WTC11 (cell line): ENCODE measurements around the gene CARD6. TPM values are rescaled to one million over a fixed set of nuclear protein-coding genes. Genes with fewer than 3 reads are reported as not detected.

Experiments
- ATAC-seq: fragments of 200-7000 bp; cut with Tn5 transposase; 2 replicates; pipeline ENCODE4 v1.10.0; 2021; ENCODE audit warnings: mild to moderate bottlenecking, moderate library complexity
- CTCF ChIA-PET: fragments of 300-600 bp; sonication (Branson Sonifier 250); formaldehyde crosslinking; loops from one replicate; lab custom pipeline; 2021; ENCODE audit warnings: antibody characterized with exemption; lab: Charles Lee
- POLR2A ChIA-PET: fragments of 350-600 bp; sonication (Branson Sonifier 250); formaldehyde crosslinking; loops from one replicate; lab custom pipeline; 2021; ENCODE audit warnings: antibody characterized with exemption; lab: Charles Lee
- DNase-seq: peaks from one replicate; pipeline ENCODE4 v3.0.0; 2021; ENCODE audit warnings: low spot score
- H3K27ac Mint-ChIP-seq: 2 replicates; pipeline ENCODE4 v1.8.0; 2021; ENCODE audit warnings: mixed read lengths
- H3K27me3 Mint-ChIP-seq: 2 replicates; pipeline ENCODE4 v1.8.0; 2021; ENCODE audit warnings: low read depth, mild to moderate bottlenecking, moderate library complexity, mixed read lengths
- H3K36me3 Mint-ChIP-seq: 2 replicates; pipeline ENCODE4 v1.8.0; 2021; ENCODE audit warnings: mixed read lengths
- H3K4me1 Mint-ChIP-seq: 2 replicates; pipeline ENCODE4 v1.8.0; 2022; ENCODE audit warnings: mixed read lengths
- H3K4me3 Mint-ChIP-seq: 2 replicates; pipeline ENCODE4 v1.8.0; 2021; ENCODE audit warnings: mild to moderate bottlenecking, moderate library complexity, mixed read lengths
- H3K9me3 Mint-ChIP-seq: 2 replicates; pipeline ENCODE4 v1.8.0; 2021; ENCODE audit warnings: mixed read lengths
- ETV6 ChIP-seq: sonication (generic); formaldehyde crosslinking; IDR thresholded peaks from 2 replicates; pipeline ENCODE4 v1.8.1; 2022; ENCODE audit warnings: mild to moderate bottlenecking, missing genetic modification reagents
- FOXP1 ChIP-seq: sonication (generic); formaldehyde crosslinking; IDR thresholded peaks from 2 replicates; pipeline ENCODE4 v1.8.0; 2022; ENCODE audit warnings: missing genetic modification reagents, mild to moderate bottlenecking, moderate library complexity, borderline replicate concordance
- MXD4 ChIP-seq: fragments of 250-450 bp; sonication (Bioruptor Pico); IDR thresholded peaks from 2 replicates; pipeline ENCODE4 v1.8.0; 2021; ENCODE audit warnings: mild to moderate bottlenecking, moderate library complexity, borderline replicate concordance
- RELA ChIP-seq: sonication (generic); formaldehyde crosslinking; IDR thresholded peaks from 2 replicates; pipeline ENCODE4 v1.8.1; 2022; ENCODE audit warnings: missing genetic modification reagents, mild to moderate bottlenecking, borderline replicate concordance
- ZNF317 ChIP-seq: sonication (generic); formaldehyde crosslinking; IDR thresholded peaks from 2 replicates; pipeline ENCODE4 v1.8.1; 2023; ENCODE audit warnings: low read depth, mild to moderate bottlenecking, moderate library complexity, missing genetic modification reagents, borderline replicate concordance
- total RNA-seq: library from RNA; stranded (reverse); gene quantifications from 3 replicates; pipeline ENCODE4 v1.2.3, GENCODE V29; 2021
- TF ChIP-seq, protein P1 (sequence below): fragments of 250-450 bp; sonication (Bioruptor Pico); conservative IDR thresholded peaks from 2 replicates; pipeline ENCODE4 v1.9.0; 2021; ENCODE audit warnings: mild to moderate bottlenecking
- TF ChIP-seq, protein P2 (sequence below): fragments of 250-450 bp; sonication (Bioruptor Pico); IDR thresholded peaks from 2 replicates; pipeline ENCODE4 v1.9.0; 2021; ENCODE audit warnings: moderate library complexity, mild to moderate bottlenecking, inconsistent platforms, borderline replicate concordance
- TF ChIP-seq, protein P3 (sequence below): sonication (generic); formaldehyde crosslinking; IDR thresholded peaks from 2 replicates; pipeline ENCODE4 v1.8.0; 2022; ENCODE audit warnings: mild to moderate bottlenecking, missing genetic modification reagents
- TF ChIP-seq, protein P4 (sequence below): sonication (generic); formaldehyde crosslinking; IDR thresholded peaks from 2 replicates; pipeline ENCODE4 v1.8.0; 2023; ENCODE audit warnings: missing genetic modification reagents, mild to moderate bottlenecking, borderline replicate concordance
- TF ChIP-seq, protein P5 (sequence below): fragments of 250-450 bp; sonication (Bioruptor Pico); IDR thresholded peaks from 2 replicates; pipeline ENCODE4 v1.8.0; 2021; ENCODE audit warnings: mild to moderate bottlenecking
- TF ChIP-seq, protein P6 (sequence below): sonication (generic); formaldehyde crosslinking; IDR thresholded peaks from 2 replicates; pipeline ENCODE4 v1.8.1; 2022; ENCODE audit warnings: low read depth, missing genetic modification reagents, borderline replicate concordance
- TF ChIP-seq, protein P7 (sequence below): sonication (generic); formaldehyde crosslinking; IDR thresholded peaks from 2 replicates; pipeline ENCODE4 v1.8.1; 2022; ENCODE audit warnings: mild to moderate bottlenecking, missing genetic modification reagents, moderate library complexity, borderline replicate concordance
- TF ChIP-seq, protein P8 (sequence below): sonication (generic); formaldehyde crosslinking; IDR thresholded peaks from 2 replicates; pipeline ENCODE4 v1.8.0; 2022; ENCODE audit warnings: missing genetic modification reagents

Gene CARD6
- total RNA-seq, 1 experiment from 2014 or later, result 0.24 TPM

DNA sequence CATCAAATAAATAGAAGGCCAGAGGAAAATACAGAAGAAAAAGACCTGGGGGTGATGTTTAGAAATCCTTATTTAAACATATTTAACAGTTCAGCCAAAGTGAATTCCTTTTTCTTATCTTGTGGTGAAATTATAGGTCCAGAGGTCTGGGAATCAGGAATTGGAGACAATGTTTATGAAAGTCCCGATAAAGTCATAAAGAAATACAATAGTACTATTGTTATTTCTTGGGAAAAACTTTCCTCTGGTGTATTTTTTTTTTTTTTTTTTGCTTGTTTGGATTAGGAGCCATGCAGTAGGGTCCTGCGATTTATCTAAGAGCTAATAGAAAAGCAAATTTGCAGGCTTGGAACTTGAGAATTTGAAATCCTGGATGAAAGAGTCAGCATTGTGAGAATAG lies 68.6 kb downstream of the CARD6 start:
- ChIA-PET CTCF (no interaction called here), POLR2A (no interaction called here)
- H3K36me3 Mint-ChIP-seq, result no peaks in the 10 kb centered on the region
- DNase-seq, result no peak
- H3K27me3 Mint-ChIP-seq, result peaks cover 8% of the 10 kb centered on the region
- TF ChIP-seq ETV6 (CRISPR knock-in tag) (no peak), RELA (no peak), ZNF317 (no peak), FOXP1 (no peak), MXD4 (CRISPR knock-in tag) (no peak)
- TF ChIP-seq, protein P1, sequence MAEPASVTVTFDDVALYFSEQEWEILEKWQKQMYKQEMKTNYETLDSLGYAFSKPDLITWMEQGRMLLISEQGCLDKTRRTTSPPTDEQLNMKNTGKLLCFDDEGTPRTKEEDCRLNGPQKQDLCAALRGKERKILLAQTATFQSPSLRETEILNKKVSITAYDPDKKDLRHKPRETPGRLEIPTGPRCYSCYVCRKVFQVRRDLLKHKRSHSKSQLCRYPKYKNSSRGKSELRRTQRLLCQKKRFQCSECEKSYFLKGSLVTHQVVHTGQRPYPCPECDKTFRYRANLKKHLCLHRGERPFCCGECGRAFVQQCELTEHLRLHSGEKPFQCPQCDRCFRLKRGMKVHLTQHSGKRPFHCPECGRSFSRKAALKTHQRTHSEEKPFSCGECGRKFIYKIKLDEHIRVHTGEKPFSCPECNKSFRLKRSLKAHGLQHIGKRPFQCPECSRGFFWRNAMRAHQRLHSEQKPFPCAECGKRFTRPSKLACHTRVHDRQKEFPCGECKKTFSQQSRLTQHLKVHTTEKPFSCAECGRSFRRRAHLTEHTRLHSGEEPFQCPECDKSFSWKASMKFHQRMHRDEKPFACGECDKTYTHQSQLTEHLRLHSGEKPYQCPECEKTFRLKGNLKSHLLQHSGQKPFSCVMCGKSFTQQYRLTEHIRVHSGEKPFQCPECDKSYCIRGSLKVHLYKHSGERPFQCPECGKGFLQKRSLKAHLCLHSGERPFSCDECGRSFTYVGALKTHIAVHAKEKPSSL, result no peak
- TF ChIP-seq, protein P2, sequence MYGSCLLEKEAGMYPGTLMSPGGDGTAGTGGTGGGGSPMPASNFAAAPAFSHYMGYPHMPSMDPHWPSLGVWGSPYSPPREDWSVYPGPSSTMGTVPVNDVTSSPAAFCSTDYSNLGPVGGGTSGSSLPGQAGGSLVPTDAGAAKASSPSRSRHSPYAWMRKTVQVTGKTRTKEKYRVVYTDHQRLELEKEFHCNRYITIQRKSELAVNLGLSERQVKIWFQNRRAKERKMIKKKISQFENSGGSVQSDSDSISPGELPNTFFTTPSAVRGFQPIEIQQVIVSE (CRISPR knock-in tag), result no peak
- TF ChIP-seq, protein P3, sequence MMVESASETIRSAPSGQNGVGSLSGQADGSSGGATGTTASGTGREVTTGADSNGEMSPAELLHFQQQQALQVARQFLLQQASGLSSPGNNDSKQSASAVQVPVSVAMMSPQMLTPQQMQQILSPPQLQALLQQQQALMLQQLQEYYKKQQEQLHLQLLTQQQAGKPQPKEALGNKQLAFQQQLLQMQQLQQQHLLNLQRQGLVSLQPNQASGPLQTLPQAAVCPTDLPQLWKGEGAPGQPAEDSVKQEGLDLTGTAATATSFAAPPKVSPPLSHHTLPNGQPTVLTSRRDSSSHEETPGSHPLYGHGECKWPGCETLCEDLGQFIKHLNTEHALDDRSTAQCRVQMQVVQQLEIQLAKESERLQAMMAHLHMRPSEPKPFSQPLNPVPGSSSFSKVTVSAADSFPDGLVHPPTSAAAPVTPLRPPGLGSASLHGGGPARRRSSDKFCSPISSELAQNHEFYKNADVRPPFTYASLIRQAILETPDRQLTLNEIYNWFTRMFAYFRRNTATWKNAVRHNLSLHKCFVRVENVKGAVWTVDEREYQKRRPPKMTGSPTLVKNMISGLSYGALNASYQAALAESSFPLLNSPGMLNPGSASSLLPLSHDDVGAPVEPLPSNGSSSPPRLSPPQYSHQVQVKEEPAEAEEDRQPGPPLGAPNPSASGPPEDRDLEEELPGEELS, result no peak
- TF ChIP-seq, protein P4, sequence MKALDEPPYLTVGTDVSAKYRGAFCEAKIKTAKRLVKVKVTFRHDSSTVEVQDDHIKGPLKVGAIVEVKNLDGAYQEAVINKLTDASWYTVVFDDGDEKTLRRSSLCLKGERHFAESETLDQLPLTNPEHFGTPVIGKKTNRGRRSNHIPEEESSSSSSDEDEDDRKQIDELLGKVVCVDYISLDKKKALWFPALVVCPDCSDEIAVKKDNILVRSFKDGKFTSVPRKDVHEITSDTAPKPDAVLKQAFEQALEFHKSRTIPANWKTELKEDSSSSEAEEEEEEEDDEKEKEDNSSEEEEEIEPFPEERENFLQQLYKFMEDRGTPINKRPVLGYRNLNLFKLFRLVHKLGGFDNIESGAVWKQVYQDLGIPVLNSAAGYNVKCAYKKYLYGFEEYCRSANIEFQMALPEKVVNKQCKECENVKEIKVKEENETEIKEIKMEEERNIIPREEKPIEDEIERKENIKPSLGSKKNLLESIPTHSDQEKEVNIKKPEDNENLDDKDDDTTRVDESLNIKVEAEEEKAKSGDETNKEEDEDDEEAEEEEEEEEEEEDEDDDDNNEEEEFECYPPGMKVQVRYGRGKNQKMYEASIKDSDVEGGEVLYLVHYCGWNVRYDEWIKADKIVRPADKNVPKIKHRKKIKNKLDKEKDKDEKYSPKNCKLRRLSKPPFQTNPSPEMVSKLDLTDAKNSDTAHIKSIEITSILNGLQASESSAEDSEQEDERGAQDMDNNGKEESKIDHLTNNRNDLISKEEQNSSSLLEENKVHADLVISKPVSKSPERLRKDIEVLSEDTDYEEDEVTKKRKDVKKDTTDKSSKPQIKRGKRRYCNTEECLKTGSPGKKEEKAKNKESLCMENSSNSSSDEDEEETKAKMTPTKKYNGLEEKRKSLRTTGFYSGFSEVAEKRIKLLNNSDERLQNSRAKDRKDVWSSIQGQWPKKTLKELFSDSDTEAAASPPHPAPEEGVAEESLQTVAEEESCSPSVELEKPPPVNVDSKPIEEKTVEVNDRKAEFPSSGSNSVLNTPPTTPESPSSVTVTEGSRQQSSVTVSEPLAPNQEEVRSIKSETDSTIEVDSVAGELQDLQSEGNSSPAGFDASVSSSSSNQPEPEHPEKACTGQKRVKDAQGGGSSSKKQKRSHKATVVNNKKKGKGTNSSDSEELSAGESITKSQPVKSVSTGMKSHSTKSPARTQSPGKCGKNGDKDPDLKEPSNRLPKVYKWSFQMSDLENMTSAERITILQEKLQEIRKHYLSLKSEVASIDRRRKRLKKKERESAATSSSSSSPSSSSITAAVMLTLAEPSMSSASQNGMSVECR (CRISPR knock-in tag), result no peak
- TF ChIP-seq, protein P5, sequence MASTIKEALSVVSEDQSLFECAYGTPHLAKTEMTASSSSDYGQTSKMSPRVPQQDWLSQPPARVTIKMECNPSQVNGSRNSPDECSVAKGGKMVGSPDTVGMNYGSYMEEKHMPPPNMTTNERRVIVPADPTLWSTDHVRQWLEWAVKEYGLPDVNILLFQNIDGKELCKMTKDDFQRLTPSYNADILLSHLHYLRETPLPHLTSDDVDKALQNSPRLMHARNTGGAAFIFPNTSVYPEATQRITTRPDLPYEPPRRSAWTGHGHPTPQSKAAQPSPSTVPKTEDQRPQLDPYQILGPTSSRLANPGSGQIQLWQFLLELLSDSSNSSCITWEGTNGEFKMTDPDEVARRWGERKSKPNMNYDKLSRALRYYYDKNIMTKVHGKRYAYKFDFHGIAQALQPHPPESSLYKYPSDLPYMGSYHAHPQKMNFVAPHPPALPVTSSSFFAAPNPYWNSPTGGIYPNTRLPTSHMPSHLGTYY (CRISPR knock-in tag), result no peak
- TF ChIP-seq, protein P6, sequence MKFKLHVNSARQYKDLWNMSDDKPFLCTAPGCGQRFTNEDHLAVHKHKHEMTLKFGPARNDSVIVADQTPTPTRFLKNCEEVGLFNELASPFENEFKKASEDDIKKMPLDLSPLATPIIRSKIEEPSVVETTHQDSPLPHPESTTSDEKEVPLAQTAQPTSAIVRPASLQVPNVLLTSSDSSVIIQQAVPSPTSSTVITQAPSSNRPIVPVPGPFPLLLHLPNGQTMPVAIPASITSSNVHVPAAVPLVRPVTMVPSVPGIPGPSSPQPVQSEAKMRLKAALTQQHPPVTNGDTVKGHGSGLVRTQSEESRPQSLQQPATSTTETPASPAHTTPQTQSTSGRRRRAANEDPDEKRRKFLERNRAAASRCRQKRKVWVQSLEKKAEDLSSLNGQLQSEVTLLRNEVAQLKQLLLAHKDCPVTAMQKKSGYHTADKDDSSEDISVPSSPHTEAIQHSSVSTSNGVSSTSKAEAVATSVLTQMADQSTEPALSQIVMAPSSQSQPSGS (CRISPR knock-in tag), result no peak
- TF ChIP-seq, protein P7, sequence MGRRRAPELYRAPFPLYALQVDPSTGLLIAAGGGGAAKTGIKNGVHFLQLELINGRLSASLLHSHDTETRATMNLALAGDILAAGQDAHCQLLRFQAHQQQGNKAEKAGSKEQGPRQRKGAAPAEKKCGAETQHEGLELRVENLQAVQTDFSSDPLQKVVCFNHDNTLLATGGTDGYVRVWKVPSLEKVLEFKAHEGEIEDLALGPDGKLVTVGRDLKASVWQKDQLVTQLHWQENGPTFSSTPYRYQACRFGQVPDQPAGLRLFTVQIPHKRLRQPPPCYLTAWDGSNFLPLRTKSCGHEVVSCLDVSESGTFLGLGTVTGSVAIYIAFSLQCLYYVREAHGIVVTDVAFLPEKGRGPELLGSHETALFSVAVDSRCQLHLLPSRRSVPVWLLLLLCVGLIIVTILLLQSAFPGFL (CRISPR knock-in tag), result no peak
- TF ChIP-seq, protein P8, sequence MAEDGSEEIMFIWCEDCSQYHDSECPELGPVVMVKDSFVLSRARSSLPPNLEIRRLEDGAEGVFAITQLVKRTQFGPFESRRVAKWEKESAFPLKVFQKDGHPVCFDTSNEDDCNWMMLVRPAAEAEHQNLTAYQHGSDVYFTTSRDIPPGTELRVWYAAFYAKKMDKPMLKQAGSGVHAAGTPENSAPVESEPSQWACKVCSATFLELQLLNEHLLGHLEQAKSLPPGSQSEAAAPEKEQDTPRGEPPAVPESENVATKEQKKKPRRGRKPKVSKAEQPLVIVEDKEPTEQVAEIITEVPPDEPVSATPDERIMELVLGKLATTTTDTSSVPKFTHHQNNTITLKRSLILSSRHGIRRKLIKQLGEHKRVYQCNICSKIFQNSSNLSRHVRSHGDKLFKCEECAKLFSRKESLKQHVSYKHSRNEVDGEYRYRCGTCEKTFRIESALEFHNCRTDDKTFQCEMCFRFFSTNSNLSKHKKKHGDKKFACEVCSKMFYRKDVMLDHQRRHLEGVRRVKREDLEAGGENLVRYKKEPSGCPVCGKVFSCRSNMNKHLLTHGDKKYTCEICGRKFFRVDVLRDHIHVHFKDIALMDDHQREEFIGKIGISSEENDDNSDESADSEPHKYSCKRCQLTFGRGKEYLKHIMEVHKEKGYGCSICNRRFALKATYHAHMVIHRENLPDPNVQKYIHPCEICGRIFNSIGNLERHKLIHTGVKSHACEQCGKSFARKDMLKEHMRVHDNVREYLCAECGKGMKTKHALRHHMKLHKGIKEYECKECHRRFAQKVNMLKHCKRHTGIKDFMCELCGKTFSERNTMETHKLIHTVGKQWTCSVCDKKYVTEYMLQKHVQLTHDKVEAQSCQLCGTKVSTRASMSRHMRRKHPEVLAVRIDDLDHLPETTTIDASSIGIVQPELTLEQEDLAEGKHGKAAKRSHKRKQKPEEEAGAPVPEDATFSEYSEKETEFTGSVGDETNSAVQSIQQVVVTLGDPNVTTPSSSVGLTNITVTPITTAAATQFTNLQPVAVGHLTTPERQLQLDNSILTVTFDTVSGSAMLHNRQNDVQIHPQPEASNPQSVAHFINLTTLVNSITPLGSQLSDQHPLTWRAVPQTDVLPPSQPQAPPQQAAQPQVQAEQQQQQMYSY, result no peak
- ATAC-seq, result no peak
- no peak overlapping the region for H3K4me3 Mint-ChIP-seq
- H3K27ac Mint-ChIP-seq, result no peak overlapping the region
- peaks cover 12% of the 10 kb centered on the region for H3K4me1 Mint-ChIP-seq
- H3K9me3 Mint-ChIP-seq, result no peaks in the 10 kb centered on the region
